Adrenal gland (tissue), 12 donors: Measurements from ENCODE around the gene NRSN1. TPM values are rescaled to one million over a fixed set of nuclear protein-coding genes. Genes with fewer than 3 reads are reported as not detected.

Experiments used
- DNase-seq, 7 donors: peaks; one replicate each; pipeline ENCODE4 v3.0.0-alpha.2; 2019 to 2020
- H3K27ac ChIP-seq, 5 donors: fragments of 200-600 bp; sonication (generic) in 4 of 5; 1 replicate in 3 of 5; 2 replicates in 2 of 5; pipeline versions ENCODE4 v1.5.1 to v1.8.0; 2016 to 2020; ENCODE audit warnings: mild to moderate bottlenecking in 1 of 5
- H3K27me3 ChIP-seq: fragments of 200-600 bp; 2 replicates; pipeline ENCODE4 v1.8.0; 2021
- H3K36me3 ChIP-seq, 2 donors: fragments of 200-600 bp; replicated peaks in 1 of 2; 1 replicate in 1 of 2; 2 replicates in 1 of 2; pipeline versions ENCODE4 v1.5.1 to v1.8.0; 2018 to 2022
- H3K4me1 ChIP-seq, 2 donors: fragments of 200-600 bp; replicated peaks in 1 of 2; 1 replicate in 1 of 2; 2 replicates in 1 of 2; pipeline versions ENCODE4 v1.5.1 to v1.8.0; 2018 to 2021
- H3K4me3 ChIP-seq, 4 donors: fragments of 200-600 bp; sonication (generic) in 3 of 4; one replicate each; pipeline ENCODE4 v1.5.1; 2016 to 2018
- H3K9me3 ChIP-seq, 3 donors: fragments of 200-600 bp; sonication (generic) in 1 of 3; replicated peaks in 1 of 3; 1 replicate in 2 of 3; 2 replicates in 1 of 3; pipeline versions ENCODE4 v1.5.1 to v1.8.0; 2016 to 2021
- POLR2A ChIP-seq, 2 donors: fragments of 450-650 bp; IDR thresholded peaks; one replicate each; pipeline ENCODE4 v1.6.1; 2017; ENCODE audit warnings: antibody characterized with exemption in 2 of 2, mild to moderate bottlenecking in 2 of 2, moderate library complexity in 1 of 2
- WGBS, 4 donors: extraction: QIAGEN DNeasy Blood & Tissue Kit in 2 of 4; methylation state at CpG; one replicate each; pipeline versions ENCODE4 v1.1.5 to v1.1.7; 2013 to 2017; 5-methylcytosine and 5-hydroxymethylcytosine counted together
- intact Hi-C, 2 donors: fragments of 100-400 bp; cut with DNase I; formaldehyde crosslinking; loops; one replicate each; pipeline versions ENCODE4 v1.14.1 to v1.15.0; 2022 to 2023
- polyA plus RNA-seq, 3 donors: library from polyadenylated mRNA; stranded (reverse); fragments of 200-250 nt in 2 of 3; fragments of 350-450 nt in 1 of 3; fragmentation: Illumina TruSeq in 1 of 3; extraction: RNeasy Lipid Tissue Mini Kit (QIAGEN cat#74804) in 1 of 3; gene quantifications; one replicate each; pipeline ENCODE4 v1.2.3, GENCODE V29; 2013 to 2014
- total RNA-seq, 9 donors: library from RNA; depleted of rRNA in 4 of 9; stranded (reverse); fragments of >200 nt in 4 of 9; fragments of 120-200 nt in 1 of 9; fragmentation: NEBNext Ultra II Directional in 1 of 9; extraction: Animal tissue kit (Norgen Biotek cat#: 25700) in 1 of 9; gene quantifications; one replicate each; pipeline versions ENCODE4 v1.1.0 to v1.2.4, GENCODE V29; 2013 to 2023
- TF ChIP-seq, protein P1 (sequence below), 6 experiments: fragments of 450-650 bp in 4 of 6; fragments of 200-600 bp in 2 of 6; sonication (generic) in 1 of 6; IDR thresholded peaks; 1 replicate in 5 of 6; 2 replicates in 1 of 6; pipeline versions ENCODE4 v1.5.1 to v1.8.0; 2016 to 2021; ENCODE audit warnings: antibody characterized with exemption in 6 of 6, mild to moderate bottlenecking in 2 of 6, moderate library complexity in 1 of 6
- donor health status: healthy with polysubstance abuse.
- donor health status: Bipolar disorder and iron deficiency.
- donor health status: DM: yes; HTN: yes; CAD: no.
- donor health status: DM: no; HTN: no; CAD: no.
- donor health status: DM: no; HTN: no; CAD: no.
- donor health status: DM: yes; HTN: yes; CAD: no.

Gene NRSN1
- total and polyA plus RNA-seq, 12 donors = 0.46 to 6.4 (median 2.2) TPM; not detected in 4

DNA sequence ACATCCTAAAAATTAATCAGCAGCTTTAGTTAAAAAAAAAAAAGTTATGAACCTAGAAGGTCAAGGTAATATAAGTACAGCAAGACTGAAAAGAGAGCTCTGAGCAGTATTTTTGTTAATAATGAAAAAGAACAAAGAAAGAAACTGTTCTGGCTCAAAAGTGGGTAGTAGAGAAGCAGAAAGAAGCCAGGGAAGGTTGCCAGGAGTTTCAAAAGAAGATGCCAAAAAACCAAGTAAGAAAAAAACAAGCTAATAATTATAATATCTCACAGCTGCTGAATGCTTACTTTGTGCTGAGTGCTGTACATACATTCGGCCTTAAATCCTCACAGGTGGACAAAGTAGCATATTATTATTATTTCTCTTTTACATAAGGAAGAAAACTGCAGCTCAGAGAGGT is 31.9 kb downstream of the NRSN1 start:
- TF ChIP-seq POLR2A (IDR thresholded peaks at IDR 0.05) = no peak
- TF ChIP-seq, protein P1, sequence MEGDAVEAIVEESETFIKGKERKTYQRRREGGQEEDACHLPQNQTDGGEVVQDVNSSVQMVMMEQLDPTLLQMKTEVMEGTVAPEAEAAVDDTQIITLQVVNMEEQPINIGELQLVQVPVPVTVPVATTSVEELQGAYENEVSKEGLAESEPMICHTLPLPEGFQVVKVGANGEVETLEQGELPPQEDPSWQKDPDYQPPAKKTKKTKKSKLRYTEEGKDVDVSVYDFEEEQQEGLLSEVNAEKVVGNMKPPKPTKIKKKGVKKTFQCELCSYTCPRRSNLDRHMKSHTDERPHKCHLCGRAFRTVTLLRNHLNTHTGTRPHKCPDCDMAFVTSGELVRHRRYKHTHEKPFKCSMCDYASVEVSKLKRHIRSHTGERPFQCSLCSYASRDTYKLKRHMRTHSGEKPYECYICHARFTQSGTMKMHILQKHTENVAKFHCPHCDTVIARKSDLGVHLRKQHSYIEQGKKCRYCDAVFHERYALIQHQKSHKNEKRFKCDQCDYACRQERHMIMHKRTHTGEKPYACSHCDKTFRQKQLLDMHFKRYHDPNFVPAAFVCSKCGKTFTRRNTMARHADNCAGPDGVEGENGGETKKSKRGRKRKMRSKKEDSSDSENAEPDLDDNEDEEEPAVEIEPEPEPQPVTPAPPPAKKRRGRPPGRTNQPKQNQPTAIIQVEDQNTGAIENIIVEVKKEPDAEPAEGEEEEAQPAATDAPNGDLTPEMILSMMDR (IDR thresholded peaks at IDR 0.05) = no peak
- no peaks in the 10 kb centered on the region for H3K4me1 ChIP-seq
- H3K36me3 ChIP-seq = no peaks in the 10 kb centered on the region
- no peaks in the 10 kb centered on the region for H3K27me3 ChIP-seq
- 22 to 36% (median 28%) methylated on average over 1 of the region's 1 CpG for WGBS, 4 donors
- no peak overlapping the region for H3K4me3 ChIP-seq
- no peak overlapping the region for H3K27ac ChIP-seq
- intact Hi-C loops = no loop called here
- no peaks in the 10 kb centered on the region for H3K9me3 ChIP-seq
- no peak for DNase-seq

- H3K9me3 ChIP-seq = no peaks in the 10 kb centered on the region
- no peak overlapping the region for H3K27ac ChIP-seq
- no peaks in the 10 kb centered on the region for H3K4me1 ChIP-seq
- TF ChIP-seq, protein P1 (IDR thresholded peaks at IDR 0.05) = no peak
- TF ChIP-seq POLR2A (IDR thresholded peaks at IDR 0.05) = no peak
- no peaks in the 10 kb centered on the region for H3K27me3 ChIP-seq
- intact Hi-C loops = no loop called here
- WGBS, 4 donors = 84 to 91% (median 87%) methylated on average over 10 of the region's 10 CpGs
- DNase-seq = no peak
- H3K36me3 ChIP-seq = no peaks in the 10 kb centered on the region
- H3K4me3 ChIP-seq = no peak overlapping the region
These were observed 57.6 kb downstream of the NRSN1 start for GRCh38 chr6:24183584-24183983.

DNA sequence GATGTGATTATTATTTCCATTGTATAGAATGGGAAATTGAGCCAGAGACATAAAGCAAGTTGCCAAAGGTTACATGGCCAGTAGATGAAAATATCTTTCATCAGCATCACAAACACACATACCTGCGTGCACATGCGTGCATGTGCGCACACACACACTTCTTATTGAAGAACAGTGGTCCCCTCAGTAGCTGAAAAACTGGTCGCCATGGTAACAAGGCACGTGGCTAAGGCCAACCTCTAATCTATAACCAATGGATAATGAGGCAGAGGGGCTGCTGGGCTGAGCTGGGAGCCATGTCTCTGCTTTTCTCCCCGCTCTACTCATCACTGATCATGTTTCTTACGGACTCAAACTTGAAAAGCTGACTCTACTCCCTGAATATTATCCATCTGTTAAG is 60.3 kb downstream of the NRSN1 start:
- DNase-seq = no peak
- Histone ChIP-seq H3K36me3 (no peaks in the 10 kb centered on the region), H3K27me3 (no peaks in the 10 kb centered on the region), H3K27ac (no peak overlapping the region), H3K9me3 (no peaks in the 10 kb centered on the region), H3K4me3 (no peak overlapping the region), H3K4me1 (no peaks in the 10 kb centered on the region)
- intact Hi-C loops = no loop called here
- whole genome bisulfite sequencing, 4 donors = 81 to 85% (median 83%) methylated on average over 7 of the region's 7 CpGs
- no peak for TF ChIP-seq POLR2A (IDR thresholded peaks at IDR 0.05)
- TF ChIP-seq, protein P1 (IDR thresholded peaks at IDR 0.05) = no peak

- no peak for DNase-seq
- Histone ChIP-seq H3K9me3 (no peaks in the 10 kb centered on the region), H3K36me3 (no peaks in the 10 kb centered on the region), H3K27me3 (no peaks in the 10 kb centered on the region), H3K4me1 (no peaks in the 10 kb centered on the region), H3K4me3 (no peak overlapping the region), H3K27ac (no peak overlapping the region)
- intact Hi-C loops = no loop called here
- no peak for TF ChIP-seq POLR2A (IDR thresholded peaks at IDR 0.05)
- TF ChIP-seq, protein P1 (IDR thresholded peaks at IDR 0.05) = no peak
These were observed 62.1 kb downstream of the NRSN1 start for GRCh38 chr6:24187965-24188577.
